ENCODE measurements around the gene MTAP. TPM values are rescaled to one million over a fixed set of nuclear protein-coding genes. Genes with fewer than 3 reads are reported as not detected.

Gene MTAP
- total and polyA plus RNA-seq, 8 donors = 1.2 to 38.4 (median 13.4) TPM

DNA sequence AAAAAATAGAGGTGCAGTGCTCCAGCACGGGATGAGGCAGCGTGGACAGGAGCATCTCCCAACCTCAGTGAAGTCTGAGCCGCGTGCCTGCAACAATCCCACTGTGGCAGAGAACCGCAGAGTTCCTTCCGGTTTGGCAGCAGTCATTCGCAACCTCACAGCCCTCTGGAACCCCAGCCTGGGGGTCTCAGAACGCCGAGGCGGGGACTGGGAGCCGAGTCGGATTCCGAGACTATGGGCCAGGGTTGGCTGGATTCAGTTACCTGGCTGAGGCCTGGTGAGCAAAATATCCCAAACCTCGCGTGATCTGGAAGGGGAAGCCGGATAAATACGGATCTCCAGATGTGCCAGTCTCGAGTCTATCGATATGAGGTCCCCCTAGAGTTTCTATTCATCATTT lies 164.7 kb downstream of the MTAP start:
- Histone ChIP-seq H3K27me3 (peaks cover 44 to 100% (median 76%) of the 10 kb centered on the region in 3 donors), H3K36me3 (no peaks in the 10 kb centered on the region), H3K9me3 (peaks cover 0 to 36% (median 22%) of the 10 kb centered on the region in 4 donors), H3K4me1 (peaks cover 11 to 43% (median 32%) of the 10 kb centered on the region in 4 donors), H3K27ac (no peak overlapping the region), H3K4me3 (no peak overlapping the region)
- peak in 1 of 2 donors; percentile 4 for DNase-seq
- WGBS, 5 donors = 10 to 14% (median 12%) methylated on average over 18 to 19 of the region's 19 CpGs
- intact Hi-C loops (cut with DNase I; ENCODE audit: low total_unique reads) = no loop called here
- no peak for TF ChIP-seq EP300 (IDR thresholded peaks at IDR 0.05)
- TF ChIP-seq POLR2AphosphoS5 (IDR thresholded peaks at IDR 0.05) = no peak
- TF ChIP-seq POLR2A (IDR thresholded peaks at IDR 0.05) = no peak
- TF ChIP-seq, protein P1, sequence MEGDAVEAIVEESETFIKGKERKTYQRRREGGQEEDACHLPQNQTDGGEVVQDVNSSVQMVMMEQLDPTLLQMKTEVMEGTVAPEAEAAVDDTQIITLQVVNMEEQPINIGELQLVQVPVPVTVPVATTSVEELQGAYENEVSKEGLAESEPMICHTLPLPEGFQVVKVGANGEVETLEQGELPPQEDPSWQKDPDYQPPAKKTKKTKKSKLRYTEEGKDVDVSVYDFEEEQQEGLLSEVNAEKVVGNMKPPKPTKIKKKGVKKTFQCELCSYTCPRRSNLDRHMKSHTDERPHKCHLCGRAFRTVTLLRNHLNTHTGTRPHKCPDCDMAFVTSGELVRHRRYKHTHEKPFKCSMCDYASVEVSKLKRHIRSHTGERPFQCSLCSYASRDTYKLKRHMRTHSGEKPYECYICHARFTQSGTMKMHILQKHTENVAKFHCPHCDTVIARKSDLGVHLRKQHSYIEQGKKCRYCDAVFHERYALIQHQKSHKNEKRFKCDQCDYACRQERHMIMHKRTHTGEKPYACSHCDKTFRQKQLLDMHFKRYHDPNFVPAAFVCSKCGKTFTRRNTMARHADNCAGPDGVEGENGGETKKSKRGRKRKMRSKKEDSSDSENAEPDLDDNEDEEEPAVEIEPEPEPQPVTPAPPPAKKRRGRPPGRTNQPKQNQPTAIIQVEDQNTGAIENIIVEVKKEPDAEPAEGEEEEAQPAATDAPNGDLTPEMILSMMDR (IDR thresholded peaks at IDR 0.05) = no peak

DNA sequence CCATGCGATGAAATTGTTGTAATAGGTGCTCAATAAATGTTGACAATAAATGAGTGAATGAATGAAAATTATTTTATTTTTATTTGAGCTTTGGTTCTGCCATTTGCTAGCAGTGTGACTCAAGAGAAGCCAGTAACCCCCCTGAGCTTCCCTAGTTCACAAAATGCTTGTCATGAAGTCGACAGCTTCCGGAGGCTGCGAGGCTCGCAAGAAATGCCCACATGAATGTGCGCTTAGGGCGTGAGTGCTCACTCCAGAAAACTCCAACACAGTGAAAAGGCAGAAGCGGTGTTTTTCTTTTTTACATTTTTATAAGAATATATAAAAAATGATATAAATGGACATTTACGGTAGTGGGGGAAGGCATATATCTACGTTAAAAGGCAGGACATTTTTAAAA lies 165.3 kb downstream of the MTAP start:
- intact Hi-C loops (cut with DNase I; ENCODE audit: low total_unique reads) = no loop called here
- no peak overlapping the region for H3K4me3 ChIP-seq
- no peak for TF ChIP-seq EP300 (IDR thresholded peaks at IDR 0.05)
- no peak for TF ChIP-seq POLR2A (IDR thresholded peaks at IDR 0.05)
- TF ChIP-seq, protein P1 (IDR thresholded peaks at IDR 0.05) = no peak
- no peak for TF ChIP-seq POLR2AphosphoS5 (IDR thresholded peaks at IDR 0.05)
- no peak overlapping the region for H3K27ac ChIP-seq
- no peaks in the 10 kb centered on the region for H3K36me3 ChIP-seq
- H3K9me3 ChIP-seq = peaks cover 0 to 36% (median 22%) of the 10 kb centered on the region in 4 donors
- WGBS, 5 donors = 21 to 33% (median 30%) methylated on average over 10 of the region's 10 CpGs
- H3K4me1 ChIP-seq = peaks cover 11 to 43% (median 32%) of the 10 kb centered on the region in 4 donors
- H3K27me3 ChIP-seq = peaks cover 47 to 100% (median 81%) of the 10 kb centered on the region in 3 donors
- DNase-seq = peak in 1 of 2 donors; percentile 15

DNA sequence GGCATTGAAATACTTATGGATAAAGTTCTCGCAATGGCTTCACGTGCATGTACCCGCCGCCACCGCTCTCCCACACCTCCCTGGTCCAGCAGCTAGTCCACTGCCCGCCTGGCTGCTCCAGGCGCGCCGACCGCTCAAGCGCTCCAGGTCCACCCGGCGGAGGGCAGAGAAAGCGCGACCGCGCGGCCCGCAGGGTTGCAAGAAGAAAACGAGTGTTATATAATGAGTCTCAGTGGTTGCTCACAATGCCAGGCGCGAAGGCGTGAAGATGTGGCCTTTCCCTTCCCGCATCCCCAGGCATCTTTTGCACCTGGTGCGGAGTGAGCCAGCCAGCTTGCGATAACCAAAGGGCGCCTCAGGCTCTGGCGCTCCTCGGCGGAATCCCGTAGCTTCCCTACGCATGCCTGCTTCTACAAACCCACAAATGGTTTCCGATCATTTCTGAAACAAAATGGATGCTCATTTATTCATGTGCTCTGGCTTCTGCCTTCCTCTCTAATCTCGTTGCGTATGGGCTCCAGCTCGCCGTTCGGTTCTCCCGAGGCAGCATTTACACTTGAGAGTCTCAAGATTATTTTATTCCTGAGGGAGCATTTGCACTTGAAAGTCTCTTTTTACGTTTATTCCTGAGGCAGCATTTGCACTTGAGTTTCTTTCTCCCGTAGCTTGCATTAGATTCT lies 166.0 kb downstream of the MTAP start:
- H3K27ac ChIP-seq = no peak overlapping the region
- peaks cover 51 to 100% (median 89%) of the 10 kb centered on the region in 3 donors for H3K27me3 ChIP-seq
- WGBS, 5 donors = 7 to 14% (median 13%) methylated on average over 40 to 41 of the region's 41 CpGs
- TF ChIP-seq EP300 (IDR thresholded peaks at IDR 0.05) (no peak), POLR2A (IDR thresholded peaks at IDR 0.05) (no peak), POLR2AphosphoS5 (IDR thresholded peaks at IDR 0.05) (no peak)
- TF ChIP-seq, protein P1 (IDR thresholded peaks at IDR 0.05) = no peak
- H3K4me3 ChIP-seq = no peak overlapping the region
- DNase-seq = peak in 1 of 2 donors; percentile 40
- intact Hi-C loops (cut with DNase I; ENCODE audit: low total_unique reads) = no loop called here
- peaks cover 11 to 43% (median 32%) of the 10 kb centered on the region in 4 donors for H3K4me1 ChIP-seq
- peaks cover 0 to 36% (median 17%) of the 10 kb centered on the region in 4 donors for H3K9me3 ChIP-seq
- H3K36me3 ChIP-seq = no peaks in the 10 kb centered on the region

DNA sequence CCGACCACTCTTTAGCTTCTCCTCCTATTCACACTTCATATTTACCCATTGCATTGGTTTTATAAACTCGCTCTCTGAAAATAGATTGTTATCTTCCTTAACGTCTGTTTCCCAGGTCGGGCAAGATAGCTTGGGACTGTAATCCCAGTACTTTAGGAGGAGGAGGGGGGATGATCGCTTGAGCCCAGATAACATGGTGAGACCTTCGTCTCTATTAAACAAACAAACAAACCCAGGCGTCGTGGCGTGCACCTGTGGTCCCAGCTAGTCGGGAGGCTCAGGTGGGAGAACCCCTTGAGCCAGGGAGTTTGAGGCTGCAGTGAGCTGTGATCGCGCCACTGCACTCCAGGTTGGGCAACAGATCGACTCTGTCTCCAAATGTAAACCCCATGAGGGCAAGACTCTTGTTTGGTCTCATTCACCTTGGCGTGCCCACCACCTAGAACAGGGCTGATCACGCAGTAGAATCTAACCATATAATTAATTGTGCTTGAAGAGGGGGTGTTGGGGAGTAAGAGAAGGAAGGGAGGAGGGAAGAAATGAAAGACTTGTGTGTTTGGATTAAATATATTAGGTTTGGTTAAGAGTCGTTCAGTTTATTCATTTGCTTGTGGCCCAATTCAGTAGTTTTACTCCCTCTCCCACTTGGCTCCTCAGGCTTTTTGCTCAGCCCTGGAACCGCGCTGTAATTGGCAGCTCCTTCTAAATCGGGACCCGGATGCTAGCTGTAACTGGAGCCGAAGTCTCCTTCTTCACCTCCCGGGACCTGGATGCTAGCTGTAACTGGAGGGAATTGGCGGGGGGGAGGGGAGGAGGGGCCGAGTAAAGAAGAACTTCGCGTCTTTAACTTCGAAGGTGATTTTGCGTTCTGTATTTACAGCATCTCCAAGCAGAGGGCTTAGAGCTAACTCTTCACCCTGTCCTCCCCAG lies 166.8 kb downstream of the MTAP start:
- peaks cover 0 to 36% (median 14%) of the 10 kb centered on the region in 4 donors for H3K9me3 ChIP-seq
- WGBS, 5 donors = 7 to 13% (median 12%) methylated on average over 28 of the region's 28 CpGs
- TF ChIP-seq POLR2A (IDR thresholded peaks at IDR 0.05) = no peak
- TF ChIP-seq POLR2AphosphoS5 (IDR thresholded peaks at IDR 0.05) = no peak
- TF ChIP-seq, protein P1 (IDR thresholded peaks at IDR 0.05) = no peak
- no peak for TF ChIP-seq EP300 (IDR thresholded peaks at IDR 0.05)
- H3K4me1 ChIP-seq = peaks cover 11 to 48% (median 34%) of the 10 kb centered on the region in 4 donors
- no peak overlapping the region for H3K27ac ChIP-seq
- intact Hi-C loops (cut with DNase I; ENCODE audit: low total_unique reads) = no loop called here
- H3K4me3 ChIP-seq = no peak overlapping the region
- peak in 1 of 2 donors; percentile 12 for DNase-seq
- H3K36me3 ChIP-seq = no peaks in the 10 kb centered on the region
- H3K27me3 ChIP-seq = peaks cover 57 to 100% (median 97%) of the 10 kb centered on the region in 3 donors

Measured in stomach (tissue), 9 donors.